IMR-90 (cell line): Measurements from ENCODE around the gene EML1.

ENCODE experiments used
- CEBPB ChIP-seq: IDR thresholded peaks from 2 replicates; pipeline ENCODE4 v1.6.1; 2012; ENCODE audit warnings: low read depth, low read length, improper control_type of control experiment
- CHD1 ChIP-seq: IDR thresholded peaks from 2 replicates; pipeline ENCODE4 v1.6.1; 2012; ENCODE audit warnings: low read depth, low read length, improper control_type of control experiment
- ELK1 ChIP-seq: fragments of 150-350 bp; IDR thresholded peaks from 2 replicates; pipeline ENCODE4 v1.6.1; 2016; ENCODE audit warnings: low read depth, mild to moderate bottlenecking, low read length, moderate library complexity, borderline replicate concordance
- FOS ChIP-seq: fragments of 150-350 bp; IDR thresholded peaks from 2 replicates; pipeline ENCODE4 v1.6.1; 2016; ENCODE audit warnings: low read depth, low read length
- MAFK ChIP-seq: IDR thresholded peaks from 2 replicates; pipeline ENCODE4 v1.6.1; 2012; ENCODE audit warnings: low read depth, low read length, improper control_type of control experiment
- MXI1 ChIP-seq: IDR thresholded peaks from 2 replicates; pipeline ENCODE4 v1.6.1; 2012; ENCODE audit warnings: low read depth, mild to moderate bottlenecking, low read length, moderate library complexity, borderline replicate concordance
- NFE2L2 ChIP-seq: fragments of 150-350 bp; IDR thresholded peaks from 2 replicates; pipeline ENCODE4 v1.6.1; 2016; ENCODE audit warnings: low read depth, mild to moderate bottlenecking, low read length
- POLR2A ChIP-seq: IDR thresholded peaks from 2 replicates; pipeline ENCODE4 v1.6.1; 2012; ENCODE audit warnings: mild to moderate bottlenecking, low read depth, low read length
- RAD21 ChIP-seq: IDR thresholded peaks from 2 replicates; pipeline ENCODE4 v1.6.1; 2012; ENCODE audit warnings: low read length, improper control_type of control experiment
- RCOR1 ChIP-seq: IDR thresholded peaks from 2 replicates; pipeline ENCODE4 v1.6.1; 2012; ENCODE audit warnings: mild to moderate bottlenecking, low read length, improper control_type of control experiment; ENCODE audit not compliant: insufficient replicate concordance
- RFX5 ChIP-seq: IDR thresholded peaks from 2 replicates; pipeline ENCODE4 v1.8.0; 2012; ENCODE audit warnings: low read depth, mild to moderate bottlenecking, low read length, moderate library complexity
- SMC3 ChIP-seq: fragments of 150-350 bp; IDR thresholded peaks from 2 replicates; pipeline ENCODE4 v1.6.1; 2016; ENCODE audit warnings: low read depth, mild to moderate bottlenecking, antibody characterized with exemption, low read length, moderate library complexity
- USF2 ChIP-seq: fragments of 150-350 bp; IDR thresholded peaks from 2 replicates; pipeline ENCODE4 v1.6.1; 2017; ENCODE audit warnings: mild to moderate bottlenecking, antibody characterized with exemption, low read length, low read depth
- TF ChIP-seq, protein P1 (sequence below): conservative IDR thresholded peaks from 2 replicates; pipeline ENCODE4 v1.5.1; 2012; ENCODE audit warnings: mild to moderate bottlenecking, low read depth, low read length, improper control_type of control experiment

DNA sequence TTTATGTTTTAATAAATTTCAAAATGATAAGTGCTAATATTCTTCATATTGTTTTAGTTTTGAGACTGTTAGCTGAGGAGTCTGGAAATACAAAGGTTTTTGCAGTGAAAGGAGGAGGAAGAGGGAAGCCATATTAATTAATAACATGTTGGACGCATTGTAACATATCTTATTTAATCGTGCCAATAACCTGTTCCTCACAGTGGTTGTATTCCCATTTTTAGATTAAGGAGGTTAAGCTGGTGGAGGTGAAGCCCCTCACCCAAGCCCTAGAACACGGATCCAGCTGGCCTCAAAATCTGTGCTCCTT is 92.4 kb downstream of the EML1 start:
- TF ChIP-seq, protein P1, sequence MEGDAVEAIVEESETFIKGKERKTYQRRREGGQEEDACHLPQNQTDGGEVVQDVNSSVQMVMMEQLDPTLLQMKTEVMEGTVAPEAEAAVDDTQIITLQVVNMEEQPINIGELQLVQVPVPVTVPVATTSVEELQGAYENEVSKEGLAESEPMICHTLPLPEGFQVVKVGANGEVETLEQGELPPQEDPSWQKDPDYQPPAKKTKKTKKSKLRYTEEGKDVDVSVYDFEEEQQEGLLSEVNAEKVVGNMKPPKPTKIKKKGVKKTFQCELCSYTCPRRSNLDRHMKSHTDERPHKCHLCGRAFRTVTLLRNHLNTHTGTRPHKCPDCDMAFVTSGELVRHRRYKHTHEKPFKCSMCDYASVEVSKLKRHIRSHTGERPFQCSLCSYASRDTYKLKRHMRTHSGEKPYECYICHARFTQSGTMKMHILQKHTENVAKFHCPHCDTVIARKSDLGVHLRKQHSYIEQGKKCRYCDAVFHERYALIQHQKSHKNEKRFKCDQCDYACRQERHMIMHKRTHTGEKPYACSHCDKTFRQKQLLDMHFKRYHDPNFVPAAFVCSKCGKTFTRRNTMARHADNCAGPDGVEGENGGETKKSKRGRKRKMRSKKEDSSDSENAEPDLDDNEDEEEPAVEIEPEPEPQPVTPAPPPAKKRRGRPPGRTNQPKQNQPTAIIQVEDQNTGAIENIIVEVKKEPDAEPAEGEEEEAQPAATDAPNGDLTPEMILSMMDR: no peak
- no peak for TF ChIP-seq RAD21
- no peak for TF ChIP-seq FOS
- TF ChIP-seq POLR2A: no peak
- no peak for TF ChIP-seq RFX5
- TF ChIP-seq SMC3: no peak
- no peak for TF ChIP-seq RCOR1
- no peak for TF ChIP-seq USF2
- TF ChIP-seq ELK1: no peak
- TF ChIP-seq CHD1: no peak
- TF ChIP-seq NFE2L2: no peak
- TF ChIP-seq CEBPB: no peak
- TF ChIP-seq MAFK: no peak
- TF ChIP-seq MXI1: no peak
